Measurements from ENCODE around the gene RPL7A. TPM values are rescaled to one million over a fixed set of nuclear protein-coding genes. Genes with fewer than 3 reads are reported as not detected.
"Not testable (repeated sequence)": the region's sequence is repeated elsewhere in the genome, so short reads cannot be mapped to it uniquely, and the experiment has no call there.

The RPL7A gene
- total RNA-seq = 1,000 to 10,000 TPM; 1,252 to 1,287 TPM
- long read RNA-seq, donor 1, transcript RPL7A-202 (8 exons, 891 nt) = major isoform, 82 of 113 reads
- long read RNA-seq, donor 1, partial matches to known transcripts = 30 of 113 reads
- long read RNA-seq, donor 1, other reads (novel, unspliced or antisense) = 1 of 113 reads
- long read RNA-seq, donor 2, transcript RPL7A-202 (8 exons, 891 nt) = major isoform, 366 of 561 reads
- long read RNA-seq, donor 2, partial matches to known transcripts = 177 of 561 reads
- long read RNA-seq, donor 2, other reads (novel, unspliced or antisense) = 13 of 561 reads

- DNase-seq (ENCODE audit: low spot score) = peak; percentile 98
- intact Hi-C loops (cut with DNase I) = no loop called here
Measured at GRCh38 chr9:133347985-133348717, at the start of gene RPL7A, which contains the start of gene MED22. Gene RPL7A, plus strand, starts transcription at chr9:133348218. Its CDS starts 26 bp downstream, at chr9:133348244. Gene MED22, minus strand, starts transcription at chr9:133348131. Its CDS starts 1,469 bp downstream, at chr9:133346662.

GRCh38 chr9:133299996-133300395 lies 48.0 kb upstream of the RPL7A start:
- intact Hi-C loops (cut with DNase I) = not testable (repeated sequence)

DNA sequence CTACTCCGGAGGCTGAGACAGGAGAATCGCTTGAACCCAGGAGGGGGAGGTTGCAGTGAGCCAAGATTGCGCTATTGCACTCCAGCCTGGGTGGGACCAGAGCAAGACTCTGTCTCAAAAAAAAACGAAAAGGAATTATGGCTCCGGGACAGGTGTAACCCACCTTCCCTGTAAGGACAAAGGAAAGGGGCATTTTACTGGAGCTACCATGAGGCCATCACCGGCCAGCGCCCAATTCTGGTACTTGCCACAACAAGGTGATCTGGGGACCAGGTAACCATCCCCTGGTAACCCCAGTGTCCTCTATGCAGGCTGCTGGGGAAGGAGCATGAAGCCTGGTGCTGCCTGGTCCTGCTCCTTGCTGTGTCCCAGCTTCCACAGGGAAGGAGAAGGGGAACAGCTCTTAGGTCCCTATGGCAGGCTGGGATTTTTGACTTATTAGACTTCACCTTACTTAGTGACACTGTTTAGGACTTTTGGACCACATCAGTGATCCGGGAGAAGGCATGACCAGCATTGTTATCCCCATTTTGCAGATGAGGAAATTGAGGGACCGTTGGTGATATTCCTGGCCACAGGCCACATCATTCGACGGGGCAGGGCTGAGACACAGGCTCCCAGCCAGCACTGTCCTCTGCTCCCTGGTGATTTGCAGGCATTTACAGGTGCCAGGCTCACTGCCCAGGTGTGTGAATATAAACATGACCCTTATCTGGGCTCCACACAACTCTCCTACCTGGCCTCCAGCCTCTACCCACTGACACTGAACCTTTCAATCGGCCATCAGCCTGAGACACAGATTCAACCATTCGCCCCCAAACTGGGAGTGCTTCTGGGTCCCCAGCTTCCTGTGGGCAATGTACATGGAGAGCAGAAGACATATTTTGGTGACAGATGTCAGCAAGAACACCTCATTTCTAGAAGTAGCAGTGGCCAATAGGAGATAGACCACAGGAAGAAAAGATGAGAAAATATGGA lies 46.5 kb upstream of the RPL7A start:
- DNase-seq (ENCODE audit: low spot score) = peak; percentile 22
- intact Hi-C loops (cut with DNase I) = no loop called here

More at GRCh38 chr9:133299996-133300395, 48.0 kb upstream of the RPL7A start:
- peak; percentile 55 for DNase-seq (ENCODE audit: low spot score)

GRCh38 chr9:133303266-133304157 lies 44.5 kb upstream of the RPL7A start:
- intact Hi-C loops (cut with DNase I) = no loop called here
- no peak for DNase-seq (ENCODE audit: low spot score)

DNA sequence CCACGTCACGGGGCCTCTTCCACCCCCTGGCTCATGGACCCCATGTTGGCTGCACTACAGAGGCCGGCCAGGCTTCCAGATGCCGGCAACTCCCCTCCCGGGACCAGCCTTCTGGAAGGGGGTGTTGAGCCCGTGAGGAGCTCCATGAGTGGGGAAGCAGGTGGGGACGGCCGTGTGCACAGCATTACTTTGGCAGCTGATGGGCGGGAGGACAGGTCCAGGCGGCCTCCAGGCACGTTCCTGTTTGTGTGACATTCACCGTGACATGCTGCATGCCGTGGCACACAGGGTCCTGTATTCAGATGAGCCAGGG lies 43.9 kb upstream of the RPL7A start:
- intact Hi-C loops (cut with DNase I) = no loop called here
- DNase-seq (ENCODE audit: low spot score) = no peak

- intact Hi-C loops (cut with DNase I) = no loop called here
- DNase-seq (ENCODE audit: low spot score) = no peak
Measured at GRCh38 chr9:133304477-133305377, 43.3 kb upstream of the RPL7A start.

- intact Hi-C loops (cut with DNase I) = no loop called here
- no peak for DNase-seq (ENCODE audit: low spot score)
Measured at GRCh38 chr9:133305731-133306130, 42.3 kb upstream of the RPL7A start.

DNA sequence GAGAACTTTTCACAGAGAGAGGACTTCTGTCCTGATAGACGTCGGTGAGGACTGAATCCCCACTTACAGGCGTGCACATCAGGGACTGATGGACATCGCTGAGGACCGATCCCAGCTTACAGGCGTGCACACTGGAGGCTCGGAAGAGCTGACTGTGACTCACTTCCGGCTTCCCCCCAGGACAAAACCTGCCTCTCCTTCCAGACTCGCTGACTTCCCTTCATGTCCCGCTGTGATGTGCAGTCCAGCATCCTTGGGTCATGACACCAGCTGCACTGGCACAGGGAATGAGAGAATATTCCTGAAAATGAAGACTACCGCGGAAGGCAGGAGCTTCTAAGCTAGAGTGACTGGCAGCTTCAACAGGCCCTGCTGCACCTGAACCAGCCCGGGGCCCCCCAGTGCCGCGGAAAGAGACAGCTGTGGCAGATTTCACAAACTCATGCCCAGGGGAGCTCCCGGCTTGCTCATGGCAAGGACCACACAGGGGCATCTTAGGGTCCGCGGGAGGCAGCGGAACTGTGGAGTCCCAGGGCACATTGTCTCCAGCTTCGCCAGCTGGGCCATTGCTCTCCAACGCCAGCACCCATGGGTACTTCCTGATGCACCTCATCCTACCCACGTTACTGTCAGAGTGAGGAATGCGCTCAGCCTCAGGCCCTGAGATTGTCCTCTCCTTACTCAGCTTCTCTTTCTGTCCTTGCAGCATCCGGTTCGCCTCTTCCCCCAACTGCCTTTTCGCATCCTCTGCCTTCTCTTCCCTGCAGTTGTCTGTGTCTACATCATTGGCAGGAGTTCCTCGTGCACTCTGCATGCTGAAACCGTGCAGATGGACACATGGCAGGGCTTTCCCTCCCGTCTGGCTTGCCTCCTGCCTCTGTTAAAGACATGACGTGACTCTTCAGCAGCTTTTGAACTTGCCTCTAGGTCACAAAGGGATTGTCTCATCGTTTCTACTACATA lies 41.5 kb upstream of the RPL7A start:
- intact Hi-C loops (cut with DNase I) = no loop called here
- DNase-seq (ENCODE audit: low spot score) = no peak

DNA sequence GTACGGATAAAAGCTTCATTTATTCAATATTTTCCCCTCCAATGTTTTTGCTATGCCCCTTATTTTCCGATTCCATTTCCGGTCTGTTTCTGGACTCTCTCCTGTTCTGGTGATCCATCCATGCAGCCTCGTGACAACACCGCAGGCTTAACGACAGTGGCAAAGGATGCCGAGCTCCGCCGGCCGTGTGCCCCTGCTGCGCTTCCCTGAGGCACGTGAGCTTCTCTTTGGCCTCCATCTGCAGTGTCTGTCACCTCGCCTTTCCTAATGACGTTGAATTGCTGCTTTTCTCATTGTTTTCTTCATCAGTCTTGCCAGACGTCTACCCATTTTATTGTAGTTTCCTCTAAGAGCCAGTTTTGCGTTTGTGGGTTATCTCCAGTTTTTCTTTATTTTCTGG lies 40.7 kb upstream of the RPL7A start:
- intact Hi-C loops (cut with DNase I) = no loop called here
- DNase-seq (ENCODE audit: low spot score) = no peak

DNA sequence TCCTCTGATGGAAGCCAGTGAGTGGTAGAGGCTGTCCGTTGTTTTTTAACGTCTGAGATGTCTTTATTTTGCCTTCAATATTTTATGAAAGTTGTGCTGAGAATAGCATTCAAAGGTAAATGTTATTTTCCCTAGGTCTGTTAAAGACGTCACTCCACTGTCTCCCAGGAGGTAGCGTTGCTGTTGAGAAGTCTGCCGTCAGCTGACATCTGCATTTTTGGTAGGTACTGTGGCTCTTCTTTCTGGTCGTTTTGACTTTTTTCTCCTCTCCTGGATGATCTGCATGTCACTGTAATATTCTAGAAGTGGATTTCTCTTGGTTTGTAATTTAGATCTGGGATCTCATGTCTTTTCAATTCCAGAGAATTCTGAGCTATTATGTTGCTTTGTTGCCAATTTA lies 38.4 kb upstream of the RPL7A start:
- DNase-seq (ENCODE audit: low spot score) = no peak
- intact Hi-C loops (cut with DNase I) = no loop called here

DNA sequence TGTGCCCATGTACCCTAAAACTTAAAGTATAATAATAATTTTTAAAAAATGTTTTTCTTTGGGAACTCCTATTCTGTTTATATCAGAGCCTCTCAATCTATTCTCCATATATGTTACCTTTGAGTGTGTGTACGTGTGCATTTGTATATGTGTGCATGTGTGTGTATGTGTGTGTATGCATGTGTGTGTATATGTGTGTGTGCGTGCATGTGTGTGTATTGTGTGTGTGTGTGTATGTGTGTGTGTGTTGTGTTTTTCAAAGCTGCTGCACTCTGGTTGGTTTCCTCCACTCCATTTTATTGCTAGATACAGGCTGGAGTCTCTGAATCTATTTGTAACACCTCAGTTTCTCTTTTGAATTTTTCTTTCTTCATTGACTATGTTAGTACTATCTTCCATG lies 32.0 kb upstream of the RPL7A start:
- no peak for DNase-seq (ENCODE audit: low spot score)
- intact Hi-C loops (cut with DNase I) = no loop called here

- intact Hi-C loops (cut with DNase I) = not testable (repeated sequence)
Measured at GRCh38 chr9:133317551-133317950, 30.5 kb upstream of the RPL7A start.

GRCh38 chr9:133320421-133320881 lies 27.6 kb upstream of the RPL7A start:
- intact Hi-C loops (cut with DNase I) = loop anchor here in 1 of 2 donors (10.0 kb wide), 1 partner anchor 136 kb away; no protein-coding TSS in a partner anchor
- no peak for DNase-seq (ENCODE audit: low spot score)

More at GRCh38 chr9:133317551-133317950, 30.5 kb upstream of the RPL7A start:
- not testable (repeated sequence) for DNase-seq (ENCODE audit: low spot score)

GRCh38 chr9:133321411-133321935 lies 26.5 kb upstream of the RPL7A start:
- intact Hi-C loops (cut with DNase I) = loop anchor here in 1 of 2 donors (10.0 kb wide), 1 partner anchor 137 kb away; no protein-coding TSS in a partner anchor
- DNase-seq (ENCODE audit: low spot score) = no peak

GRCh38 chr9:133322701-133323100 lies 25.3 kb upstream of the RPL7A start:
- intact Hi-C loops (cut with DNase I) = loop anchor here in 1 of 2 donors (10.0 kb wide), 1 partner anchor 138 kb away; no protein-coding TSS in a partner anchor
- DNase-seq (ENCODE audit: low spot score) = no peak

- intact Hi-C loops (cut with DNase I) = loop anchor here in 1 of 2 donors (10.0 kb wide), 1 partner anchor 138 kb away; no protein-coding TSS in a partner anchor
- DNase-seq (ENCODE audit: low spot score) = no peak
Measured at GRCh38 chr9:133323211-133323610, 24.8 kb upstream of the RPL7A start.
